K562 (cell line): ENCODE data around the gene MPND. TPM values are rescaled to one million over a fixed set of nuclear protein-coding genes. Genes with fewer than 3 reads are reported as not detected.

ENCODE experiments used
- ATF3 ChIP-seq, 2 experiments: fragments of 450-650 bp in 1 of 2; sonication (generic) in 1 of 2; formaldehyde crosslinking in 1 of 2; IDR thresholded peaks in 1 of 2; conservative IDR thresholded peaks in 1 of 2; 2 replicates each; pipeline versions ENCODE4 v1.6.1 to v1.8.1; 2016 to 2023; ENCODE audit warnings: mild to moderate bottlenecking in 2 of 2, moderate library complexity in 2 of 2, inconsistent platforms in 1 of 2, missing genetic modification reagents in 1 of 2
- CEBPZ ChIP-seq: fragments of 150-350 bp; IDR thresholded peaks from 2 replicates; pipeline ENCODE4 v1.6.1; 2014; ENCODE audit warnings: low read depth, mild to moderate bottlenecking, low read length, borderline replicate concordance
- ETV1 ChIP-seq: fragments of 450-650 bp; conservative IDR thresholded peaks from 2 replicates; pipeline ENCODE4 v1.6.1; 2016; ENCODE audit warnings: missing genetic modification characterization, control low read depth, low read depth, missing compliant biosample characterization
- JUND ChIP-seq, 2 experiments: IDR thresholded peaks; 2 replicates in 1 of 2; 3 replicates in 1 of 2; pipeline ENCODE4 v1.6.1; 2011; ENCODE audit warnings: borderline replicate concordance in 2 of 2, low read depth in 2 of 2, low read length in 2 of 2, improper control_type of control experiment in 1 of 2, missing biosample characterization in 1 of 2, missing genetic modification characterization in 1 of 2, missing genetic modification reagents in 1 of 2
- MXI1 ChIP-seq: IDR thresholded peaks from 2 replicates; pipeline ENCODE4 v1.6.1; 2011; ENCODE audit warnings: low read depth, mild to moderate bottlenecking, improper control_type of control experiment, low read length
- NONO ChIP-seq, 2 experiments: fragments of 200-400 bp in 1 of 2; fragments of 450-650 bp in 1 of 2; formaldehyde crosslinking in 1 of 2; IDR thresholded peaks; 2 replicates each; pipeline ENCODE4 v1.6.1; 2017; ENCODE audit warnings: low read depth in 2 of 2, mild to moderate bottlenecking in 2 of 2, moderate library complexity in 2 of 2, low read length in 1 of 2
- ZNF3 ChIP-seq: fragments of 250-450 bp; sonication (Bioruptor Pico); IDR thresholded peaks from 2 replicates; pipeline ENCODE4 v1.5.0; 2021; ENCODE audit warnings: mild to moderate bottlenecking, moderate library complexity
- polyA plus RNA-seq, 8 experiments: library from polyadenylated mRNA; depleted of rRNA in 4 of 8; stranded (reverse) in 5 of 8; unstranded in 3 of 8; fragments of >200 nt; fragmentation: Nextera tagmentation in 2 of 8; fragmentation: Illumina TruSeq in 1 of 8; extraction: Ambion mirVana in 2 of 8; extraction: Trizol in 1 of 8; gene quantifications; 2 replicates each; pipeline versions ENCODE4 v1.2.1 to v1.2.3, GENCODE V29; 2011 to 2014; ENCODE audit warnings: inconsistent platforms in 1 of 8, missing spikeins in 1 of 8
- total RNA-seq, 7 experiments: library from RNA; depleted of rRNA in 6 of 7; stranded (reverse); fragments of >200 nt in 6 of 7; fragmentation: Illumina TruSeq in 2 of 7; extraction: Trizol in 2 of 7; gene quantifications; 2 replicates each; pipeline versions ENCODE4 v1.2.1 to v1.2.3, GENCODE V29; 2011 to 2021; ENCODE audit warnings: low replicate concordance in 1 of 7
- TF ChIP-seq, protein P1 (sequence below): fragments of 200-800 bp; sonication (Bioruptor generic); IDR thresholded peaks from 2 replicates; pipeline ENCODE4 v1.6.1; 2016; ENCODE audit warnings: missing genetic modification characterization, missing compliant biosample characterization
- TF ChIP-seq, protein P2 (sequence below): fragments of 450-650 bp; IDR thresholded peaks from 2 replicates; pipeline ENCODE4 v1.6.1; 2018; ENCODE audit warnings: mild to moderate bottlenecking, low read depth; ENCODE audit not compliant: partially characterized antibody
- TF ChIP-seq, protein P3 (sequence below): fragments of 450-650 bp; formaldehyde crosslinking; IDR thresholded peaks from 2 replicates; pipeline ENCODE4 v1.4.0; 2020; ENCODE audit warnings: mild to moderate bottlenecking, mixed read lengths

The MPND gene
- total and polyA plus RNA-seq, 9 of the 15 experiments (the other 6 are each of a cell fraction or from before 2014, with no cell fraction given), result 0.25 to 14.0 (median 3.9) TPM

GRCh38 chr19:4402171-4403004 is 59.0 kb downstream of the MPND start, which contains the start of gene CHAF1A (continued):
- TF ChIP-seq, protein P1, sequence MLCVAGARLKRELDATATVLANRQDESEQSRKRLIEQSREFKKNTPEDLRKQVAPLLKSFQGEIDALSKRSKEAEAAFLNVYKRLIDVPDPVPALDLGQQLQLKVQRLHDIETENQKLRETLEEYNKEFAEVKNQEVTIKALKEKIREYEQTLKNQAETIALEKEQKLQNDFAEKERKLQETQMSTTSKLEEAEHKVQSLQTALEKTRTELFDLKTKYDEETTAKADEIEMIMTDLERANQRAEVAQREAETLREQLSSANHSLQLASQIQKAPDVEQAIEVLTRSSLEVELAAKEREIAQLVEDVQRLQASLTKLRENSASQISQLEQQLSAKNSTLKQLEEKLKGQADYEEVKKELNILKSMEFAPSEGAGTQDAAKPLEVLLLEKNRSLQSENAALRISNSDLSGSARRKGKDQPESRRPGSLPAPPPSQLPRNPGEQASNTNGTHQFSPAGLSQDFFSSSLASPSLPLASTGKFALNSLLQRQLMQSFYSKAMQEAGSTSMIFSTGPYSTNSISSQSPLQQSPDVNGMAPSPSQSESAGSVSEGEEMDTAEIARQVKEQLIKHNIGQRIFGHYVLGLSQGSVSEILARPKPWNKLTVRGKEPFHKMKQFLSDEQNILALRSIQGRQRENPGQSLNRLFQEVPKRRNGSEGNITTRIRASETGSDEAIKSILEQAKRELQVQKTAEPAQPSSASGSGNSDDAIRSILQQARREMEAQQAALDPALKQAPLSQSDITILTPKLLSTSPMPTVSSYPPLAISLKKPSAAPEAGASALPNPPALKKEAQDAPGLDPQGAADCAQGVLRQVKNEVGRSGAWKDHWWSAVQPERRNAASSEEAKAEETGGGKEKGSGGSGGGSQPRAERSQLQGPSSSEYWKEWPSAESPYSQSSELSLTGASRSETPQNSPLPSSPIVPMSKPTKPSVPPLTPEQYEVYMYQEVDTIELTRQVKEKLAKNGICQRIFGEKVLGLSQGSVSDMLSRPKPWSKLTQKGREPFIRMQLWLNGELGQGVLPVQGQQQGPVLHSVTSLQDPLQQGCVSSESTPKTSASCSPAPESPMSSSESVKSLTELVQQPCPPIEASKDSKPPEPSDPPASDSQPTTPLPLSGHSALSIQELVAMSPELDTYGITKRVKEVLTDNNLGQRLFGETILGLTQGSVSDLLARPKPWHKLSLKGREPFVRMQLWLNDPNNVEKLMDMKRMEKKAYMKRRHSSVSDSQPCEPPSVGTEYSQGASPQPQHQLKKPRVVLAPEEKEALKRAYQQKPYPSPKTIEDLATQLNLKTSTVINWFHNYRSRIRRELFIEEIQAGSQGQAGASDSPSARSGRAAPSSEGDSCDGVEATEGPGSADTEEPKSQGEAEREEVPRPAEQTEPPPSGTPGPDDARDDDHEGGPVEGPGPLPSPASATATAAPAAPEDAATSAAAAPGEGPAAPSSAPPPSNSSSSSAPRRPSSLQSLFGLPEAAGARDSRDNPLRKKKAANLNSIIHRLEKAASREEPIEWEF (CRISPR knock-in tag), result no peak
- TF ChIP-seq, protein P2, sequence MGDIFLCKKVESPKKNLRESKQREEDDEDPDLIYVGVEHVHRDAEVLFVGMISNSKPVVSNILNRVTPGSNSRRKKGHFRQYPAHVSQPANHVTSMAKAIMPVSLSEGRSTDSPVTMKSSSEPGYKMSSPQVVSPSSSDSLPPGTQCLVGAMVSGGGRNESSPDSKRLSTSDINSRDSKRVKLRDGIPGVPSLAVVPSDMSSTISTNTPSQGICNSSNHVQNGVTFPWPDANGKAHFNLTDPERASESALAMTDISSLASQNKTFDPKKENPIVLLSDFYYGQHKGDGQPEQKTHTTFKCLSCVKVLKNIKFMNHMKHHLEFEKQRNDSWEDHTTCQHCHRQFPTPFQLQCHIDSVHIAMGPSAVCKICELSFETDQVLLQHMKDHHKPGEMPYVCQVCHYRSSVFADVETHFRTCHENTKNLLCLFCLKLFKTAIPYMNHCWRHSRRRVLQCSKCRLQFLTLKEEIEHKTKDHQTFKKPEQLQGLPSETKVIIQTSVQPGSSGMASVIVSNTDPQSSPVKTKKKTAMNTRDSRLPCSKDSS, result no peak
- no peak for TF ChIP-seq ZNF3 (CRISPR knock-in tag)
- TF ChIP-seq NONO (IDR thresholded peaks at IDR 0.05; ENCODE audit: low read depth in 2 of 2, low read length in 1 of 2), result peak; percentile 27 to 94; a peak in 2 of 4 replicates
- TF ChIP-seq MXI1, result no peak
- no peak for TF ChIP-seq ETV1 (tag)
- peak; percentile 81; the same call in 1 of the 2 replicates for TF ChIP-seq JUND (IDR thresholded peaks at IDR 0.05; ENCODE audit: borderline replicate concordance, low read depth, low read length)
- TF ChIP-seq JUND (tag; IDR thresholded peaks at IDR 0.05; ENCODE audit: borderline replicate concordance, low read depth, low read length), result peak; percentile 71; the same call in 1 of the 3 replicates
- TF ChIP-seq, protein P3, sequence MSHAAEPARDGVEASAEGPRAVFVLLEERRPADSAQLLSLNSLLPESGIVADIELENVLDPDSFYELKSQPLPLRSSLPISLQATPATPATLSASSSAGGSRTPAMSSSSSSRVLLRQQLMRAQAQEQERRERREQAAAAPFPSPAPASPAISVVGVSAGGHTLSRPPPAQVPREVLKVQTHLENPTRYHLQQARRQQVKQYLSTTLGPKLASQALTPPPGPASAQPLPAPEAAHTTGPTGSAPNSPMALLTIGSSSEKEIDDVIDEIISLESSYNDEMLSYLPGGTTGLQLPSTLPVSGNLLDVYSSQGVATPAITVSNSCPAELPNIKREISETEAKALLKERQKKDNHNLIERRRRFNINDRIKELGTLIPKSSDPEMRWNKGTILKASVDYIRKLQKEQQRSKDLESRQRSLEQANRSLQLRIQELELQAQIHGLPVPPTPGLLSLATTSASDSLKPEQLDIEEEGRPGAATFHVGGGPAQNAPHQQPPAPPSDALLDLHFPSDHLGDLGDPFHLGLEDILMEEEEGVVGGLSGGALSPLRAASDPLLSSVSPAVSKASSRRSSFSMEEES, result peak; percentile 100
- peak; percentile 96 for TF ChIP-seq ATF3 (IDR thresholded peaks at IDR 0.05)
- peak; percentile 32; the same call in 1 of the 2 replicates for TF ChIP-seq ATF3 (CRISPR knock-in tag; conservative IDR thresholded peaks at IDR 0.05)
- TF ChIP-seq CEBPZ, result no peak
